ENCODE data around the gene KCNS1. TPM values are rescaled to one million over a fixed set of nuclear protein-coding genes. Genes with fewer than 3 reads are reported as not detected.

KCNS1 gene
- total RNA-seq, 1 experiment from 2014 or later: 10.7 TPM

DNA sequence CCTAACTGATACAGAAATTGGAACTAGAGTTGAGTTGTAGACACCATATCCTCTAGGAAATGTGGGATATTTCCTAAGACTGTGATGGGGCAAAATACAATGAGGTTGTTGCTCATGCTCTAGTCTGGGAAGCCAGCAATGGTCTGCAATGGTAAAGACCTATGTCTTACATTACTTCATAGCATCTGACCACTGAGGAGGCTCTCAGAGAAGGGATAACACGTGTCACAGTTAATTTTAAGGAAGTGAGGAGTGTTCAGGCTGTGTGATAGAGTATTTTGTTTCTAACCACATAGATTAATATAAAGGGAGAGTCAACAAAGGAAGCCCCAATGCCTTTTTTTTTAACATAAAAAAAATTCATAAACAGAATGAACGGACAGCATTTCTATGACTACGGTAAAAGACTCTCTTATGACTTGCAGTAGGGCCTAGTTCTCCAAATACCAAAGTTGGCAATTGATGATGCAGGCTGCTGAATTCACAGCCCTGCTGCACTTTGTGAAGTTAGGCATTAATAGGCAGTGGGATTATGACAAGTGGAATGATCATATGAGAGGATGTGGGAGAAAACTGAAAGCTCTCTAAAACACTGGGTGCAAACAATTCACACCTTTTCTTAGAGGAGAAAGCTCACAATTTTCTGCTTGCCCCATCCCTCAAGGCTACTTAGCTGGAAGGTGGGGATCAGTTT, 13.7 kb downstream of the KCNS1 start:
- Mint-ChIP-seq H3K4me3 (ENCODE audit: low read depth, unreplicated experiment) (no peak overlapping the region), H3K4me1 (ENCODE audit: low read depth, unreplicated experiment) (no peaks in the 10 kb centered on the region), H3K27ac (ENCODE audit: unreplicated experiment) (no peak overlapping the region), H3K9me3 (ENCODE audit: low read depth, unreplicated experiment) (no peaks in the 10 kb centered on the region), H3K27me3 (ENCODE audit: unreplicated experiment) (no peaks in the 10 kb centered on the region), H3K36me3 (ENCODE audit: insufficient read depth, unreplicated experiment) (no peaks in the 10 kb centered on the region)
- no peak for DNase-seq
- intact Hi-C loops (cut with micrococcal nuclease; ENCODE audit: unreplicated experiment): no loop called here
- TF ChIP-seq, protein P1, sequence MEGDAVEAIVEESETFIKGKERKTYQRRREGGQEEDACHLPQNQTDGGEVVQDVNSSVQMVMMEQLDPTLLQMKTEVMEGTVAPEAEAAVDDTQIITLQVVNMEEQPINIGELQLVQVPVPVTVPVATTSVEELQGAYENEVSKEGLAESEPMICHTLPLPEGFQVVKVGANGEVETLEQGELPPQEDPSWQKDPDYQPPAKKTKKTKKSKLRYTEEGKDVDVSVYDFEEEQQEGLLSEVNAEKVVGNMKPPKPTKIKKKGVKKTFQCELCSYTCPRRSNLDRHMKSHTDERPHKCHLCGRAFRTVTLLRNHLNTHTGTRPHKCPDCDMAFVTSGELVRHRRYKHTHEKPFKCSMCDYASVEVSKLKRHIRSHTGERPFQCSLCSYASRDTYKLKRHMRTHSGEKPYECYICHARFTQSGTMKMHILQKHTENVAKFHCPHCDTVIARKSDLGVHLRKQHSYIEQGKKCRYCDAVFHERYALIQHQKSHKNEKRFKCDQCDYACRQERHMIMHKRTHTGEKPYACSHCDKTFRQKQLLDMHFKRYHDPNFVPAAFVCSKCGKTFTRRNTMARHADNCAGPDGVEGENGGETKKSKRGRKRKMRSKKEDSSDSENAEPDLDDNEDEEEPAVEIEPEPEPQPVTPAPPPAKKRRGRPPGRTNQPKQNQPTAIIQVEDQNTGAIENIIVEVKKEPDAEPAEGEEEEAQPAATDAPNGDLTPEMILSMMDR (IDR thresholded peaks at IDR 0.05; ENCODE audit: unreplicated experiment): no peak
- no TSS peak for BruUV-seq (replicated peaks)
- CTCF ChIA-PET: no interaction called here

DNA sequence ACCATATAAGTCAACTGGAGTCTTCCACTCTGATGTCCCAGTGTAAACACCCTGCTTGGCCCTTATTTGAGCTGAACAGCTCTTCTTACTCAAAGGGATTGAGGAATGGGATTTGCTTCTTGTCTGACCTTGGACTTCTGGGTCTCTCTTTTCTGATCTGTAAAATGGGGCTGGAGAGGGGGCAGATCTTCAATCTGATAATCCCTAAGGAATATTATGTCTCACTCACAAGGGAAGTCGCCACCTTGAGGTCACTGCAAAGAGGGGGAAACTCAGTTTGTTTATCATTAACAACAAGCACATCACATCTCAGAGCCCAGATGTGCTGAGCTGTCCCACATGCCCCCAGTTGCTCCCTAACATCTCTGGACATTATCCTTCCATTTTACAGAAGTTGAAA, 15.1 kb downstream of the KCNS1 start:
- Mint-ChIP-seq H3K36me3 (ENCODE audit: insufficient read depth, unreplicated experiment) (peaks cover 6% of the 10 kb centered on the region), H3K27ac (ENCODE audit: unreplicated experiment) (no peak overlapping the region), H3K4me1 (ENCODE audit: low read depth, unreplicated experiment) (no peaks in the 10 kb centered on the region), H3K27me3 (ENCODE audit: unreplicated experiment) (no peaks in the 10 kb centered on the region), H3K9me3 (ENCODE audit: low read depth, unreplicated experiment) (peaks cover 4% of the 10 kb centered on the region), H3K4me3 (ENCODE audit: low read depth, unreplicated experiment) (no peak overlapping the region)
- CTCF ChIA-PET: no interaction called here
- intact Hi-C loops (cut with micrococcal nuclease; ENCODE audit: unreplicated experiment): no loop called here
- TF ChIP-seq, protein P1 (IDR thresholded peaks at IDR 0.05; ENCODE audit: unreplicated experiment): no peak
- DNase-seq: no peak
- BruUV-seq (replicated peaks): no TSS peak

DNA sequence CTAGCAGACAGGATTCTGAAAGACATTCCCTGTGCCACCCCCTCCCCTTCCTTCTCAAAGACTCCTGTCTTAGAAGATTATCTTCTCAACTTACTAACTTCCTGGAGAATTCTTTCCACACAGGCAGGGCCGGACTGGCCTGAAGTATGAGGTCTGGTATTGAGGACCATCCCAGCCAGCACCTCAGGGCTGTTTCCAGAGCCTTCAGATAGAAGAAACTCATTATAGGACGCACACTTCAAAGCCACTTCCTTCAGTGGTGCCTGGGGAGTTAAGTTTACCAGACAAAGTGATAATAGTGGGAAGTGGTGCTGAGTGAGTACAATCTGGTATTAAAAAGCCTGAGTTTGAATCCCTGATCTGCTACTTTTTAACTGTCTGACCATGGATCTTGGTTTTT, 15.6 kb downstream of the KCNS1 start:
- Mint-ChIP-seq H3K27me3 (ENCODE audit: unreplicated experiment) (no peaks in the 10 kb centered on the region), H3K36me3 (ENCODE audit: insufficient read depth, unreplicated experiment) (peaks cover 6% of the 10 kb centered on the region), H3K27ac (ENCODE audit: unreplicated experiment) (no peak overlapping the region), H3K4me1 (ENCODE audit: low read depth, unreplicated experiment) (no peaks in the 10 kb centered on the region), H3K9me3 (ENCODE audit: low read depth, unreplicated experiment) (peaks cover 4% of the 10 kb centered on the region), H3K4me3 (ENCODE audit: low read depth, unreplicated experiment) (no peak overlapping the region)
- DNase-seq: no peak
- TF ChIP-seq, protein P1 (IDR thresholded peaks at IDR 0.05; ENCODE audit: unreplicated experiment): no peak
- no TSS peak for BruUV-seq (replicated peaks)
- CTCF ChIA-PET: no interaction called here
- intact Hi-C loops (cut with micrococcal nuclease; ENCODE audit: unreplicated experiment): no loop called here

DNA sequence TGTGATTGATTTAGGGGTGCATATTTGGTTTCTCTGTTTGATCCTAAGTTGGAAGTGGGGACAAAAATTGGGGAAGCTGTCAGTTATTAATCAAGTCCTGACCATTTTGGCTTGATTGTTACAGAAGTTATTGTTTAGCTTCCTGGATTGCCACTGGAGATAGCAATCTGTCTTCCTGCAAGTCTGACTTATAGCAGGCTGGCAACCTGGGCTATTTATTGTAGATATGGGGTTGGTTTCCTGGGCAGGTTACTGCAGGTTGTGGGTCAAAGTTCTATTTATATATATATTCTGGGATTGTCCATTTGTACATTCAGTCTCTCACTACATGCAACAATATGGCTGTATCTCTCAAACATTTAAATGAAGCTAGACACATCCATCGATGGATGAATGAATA, 17.8 kb downstream of the KCNS1 start:
- peaks cover 4% of the 10 kb centered on the region for H3K9me3 Mint-ChIP-seq (ENCODE audit: low read depth, unreplicated experiment)
- H3K27ac Mint-ChIP-seq (ENCODE audit: unreplicated experiment): no peak overlapping the region
- TF ChIP-seq, protein P1 (IDR thresholded peaks at IDR 0.05; ENCODE audit: unreplicated experiment): no peak
- DNase-seq: no peak
- H3K4me3 Mint-ChIP-seq (ENCODE audit: low read depth, unreplicated experiment): no peak overlapping the region
- CTCF ChIA-PET: interaction anchor here (1.1 to 2.2 kb wide), 2 partner anchors 12 to 39 kb away, joined by 3 to 7 read pairs; no protein-coding TSS in a partner anchor
- peaks cover 6% of the 10 kb centered on the region for H3K36me3 Mint-ChIP-seq (ENCODE audit: insufficient read depth, unreplicated experiment)
- intact Hi-C loops (cut with micrococcal nuclease; ENCODE audit: unreplicated experiment): loop anchor here (5.0 kb wide), 1 partner anchor 41 kb away; no protein-coding TSS in a partner anchor
- no peaks in the 10 kb centered on the region for H3K4me1 Mint-ChIP-seq (ENCODE audit: low read depth, unreplicated experiment)
- no peaks in the 10 kb centered on the region for H3K27me3 Mint-ChIP-seq (ENCODE audit: unreplicated experiment)
- BruUV-seq (replicated peaks): no TSS peak
